ENCODE results near the gene PHF5A. TPM values are rescaled to one million over a fixed set of nuclear protein-coding genes. Genes with fewer than 3 reads are reported as not detected.
A peak's percentile ranks its signal among the peaks of the same experiment; 100 is the strongest.

Gene PHF5A, protein sequence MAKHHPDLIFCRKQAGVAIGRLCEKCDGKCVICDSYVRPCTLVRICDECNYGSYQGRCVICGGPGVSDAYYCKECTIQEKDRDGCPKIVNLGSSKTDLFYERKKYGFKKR
- 34.0 TPM for total RNA-seq
- polyA plus RNA-seq (ENCODE audit: insufficient read depth, low read depth, low replicate concordance) = 42.2 TPM
- long read RNA-seq, donor 1, transcript PHF5A-201 (4 exons, 1,086 nt) = major isoform, 25 of 25 reads
- long read RNA-seq, donor 1, partial matches to known transcripts = 0 of 25 reads
- long read RNA-seq, donor 1, other reads (novel, unspliced or antisense) = 0 of 25 reads
- long read RNA-seq, donor 2, transcript PHF5A-201 (4 exons, 1,086 nt) = major isoform, 34 of 139 reads
- long read RNA-seq, donor 2, partial matches to known transcripts = 75 of 139 reads
- long read RNA-seq, donor 2, other reads (novel, unspliced or antisense) = 29 of 139 reads
- long read RNA-seq, donor 3, transcript PHF5A-201 (4 exons, 1,086 nt) = major isoform, 32 of 162 reads
- long read RNA-seq, donor 3, partial matches to known transcripts = 97 of 162 reads
- long read RNA-seq, donor 3, other reads (novel, unspliced or antisense) = 33 of 162 reads
- long read RNA-seq, donor 4, transcript PHF5A-201 (4 exons, 1,086 nt) = major isoform, 24 of 24 reads
- long read RNA-seq, donor 4, partial matches to known transcripts = 0 of 24 reads
- long read RNA-seq, donor 4, other reads (novel, unspliced or antisense) = 0 of 24 reads
- long read RNA-seq, donor 5, partial matches to known transcripts = 0 of 1 reads
- long read RNA-seq, donor 5, other reads (novel, unspliced or antisense) = 0 of 1 reads
- long read RNA-seq, donor 6, transcript PHF5A-201 (4 exons, 1,086 nt) = major isoform, 64 of 64 reads
- long read RNA-seq, donor 6, partial matches to known transcripts = 0 of 64 reads
- long read RNA-seq, donor 6, other reads (novel, unspliced or antisense) = 0 of 64 reads
- long read RNA-seq, donor 7, partial matches to known transcripts = 0 of 7 reads
- long read RNA-seq, donor 7, other reads (novel, unspliced or antisense) = 5 of 7 reads
- long read RNA-seq, donor 8, transcript PHF5A-201 (4 exons, 1,086 nt) = major isoform, 33 of 33 reads
- long read RNA-seq, donor 8, partial matches to known transcripts = 0 of 33 reads
- long read RNA-seq, donor 8, other reads (novel, unspliced or antisense) = 0 of 33 reads
- long read RNA-seq, donor 9, transcript PHF5A-201 (4 exons, 1,086 nt) = major isoform, 19 of 19 reads
- long read RNA-seq, donor 9, partial matches to known transcripts = 0 of 19 reads
- long read RNA-seq, donor 9, other reads (novel, unspliced or antisense) = 0 of 19 reads
- long read RNA-seq, donor 10, transcript PHF5A-201 (4 exons, 1,086 nt) = major isoform, 23 of 144 reads
- long read RNA-seq, donor 10, partial matches to known transcripts = 103 of 144 reads
- long read RNA-seq, donor 10, other reads (novel, unspliced or antisense) = 18 of 144 reads

DNA sequence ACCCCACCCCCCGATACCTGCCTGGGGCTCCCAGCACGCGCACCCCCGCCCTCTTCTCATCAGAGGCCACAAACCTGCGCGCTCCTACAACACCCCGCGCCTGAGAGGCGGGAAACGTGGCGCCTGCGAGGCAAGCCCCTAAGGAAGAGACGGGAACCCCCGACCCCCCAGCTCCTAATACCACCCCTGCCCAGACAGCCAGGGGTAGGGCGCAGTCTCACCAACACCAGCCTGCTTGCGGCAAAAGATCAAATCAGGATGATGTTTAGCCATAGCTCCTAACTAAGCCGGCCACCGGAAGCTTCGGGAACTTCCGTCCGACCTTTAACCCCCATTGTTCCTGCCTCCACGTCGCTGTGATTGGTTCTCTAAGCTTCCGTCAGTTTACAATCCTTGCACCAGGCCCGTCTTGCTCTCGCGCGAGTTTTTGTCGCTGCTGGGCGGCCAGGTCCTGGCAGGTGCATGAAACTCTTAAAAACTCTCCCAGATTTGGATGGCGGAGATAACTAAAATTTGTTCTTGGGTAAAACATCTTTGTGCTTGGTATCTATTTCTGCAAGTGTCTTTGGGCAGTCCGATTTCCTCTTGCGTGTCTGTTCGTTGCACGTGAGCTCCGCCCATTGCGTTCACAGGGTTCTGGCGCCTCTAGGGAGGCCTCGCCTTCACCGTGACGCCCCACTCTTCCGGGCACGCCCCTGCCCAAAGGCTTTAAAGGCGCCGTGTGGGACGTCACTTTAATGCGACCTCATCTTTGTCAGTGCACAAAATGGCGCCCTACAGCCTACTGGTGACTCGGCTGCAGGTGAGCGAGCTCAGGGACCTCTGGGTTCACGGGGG is at the start of gene PHF5A, which contains the start of gene ACO2:
TSS of gene PHF5A (minus strand) at position 312 of the 837 bp plus-strand sequence. CDS start at position 273, 39 bp downstream.
TSS of gene ACO2 (plus strand) at position 737 of the 837 bp plus-strand sequence. CDS start at position 767, 30 bp downstream.
- no peaks in the 10 kb centered on the region for H3K27me3 ChIP-seq (ENCODE audit: control insufficient read depth, insufficient read depth, low read length)
- FAIRE-seq = peak; percentile 76
- TF ChIP-seq, protein P1, sequence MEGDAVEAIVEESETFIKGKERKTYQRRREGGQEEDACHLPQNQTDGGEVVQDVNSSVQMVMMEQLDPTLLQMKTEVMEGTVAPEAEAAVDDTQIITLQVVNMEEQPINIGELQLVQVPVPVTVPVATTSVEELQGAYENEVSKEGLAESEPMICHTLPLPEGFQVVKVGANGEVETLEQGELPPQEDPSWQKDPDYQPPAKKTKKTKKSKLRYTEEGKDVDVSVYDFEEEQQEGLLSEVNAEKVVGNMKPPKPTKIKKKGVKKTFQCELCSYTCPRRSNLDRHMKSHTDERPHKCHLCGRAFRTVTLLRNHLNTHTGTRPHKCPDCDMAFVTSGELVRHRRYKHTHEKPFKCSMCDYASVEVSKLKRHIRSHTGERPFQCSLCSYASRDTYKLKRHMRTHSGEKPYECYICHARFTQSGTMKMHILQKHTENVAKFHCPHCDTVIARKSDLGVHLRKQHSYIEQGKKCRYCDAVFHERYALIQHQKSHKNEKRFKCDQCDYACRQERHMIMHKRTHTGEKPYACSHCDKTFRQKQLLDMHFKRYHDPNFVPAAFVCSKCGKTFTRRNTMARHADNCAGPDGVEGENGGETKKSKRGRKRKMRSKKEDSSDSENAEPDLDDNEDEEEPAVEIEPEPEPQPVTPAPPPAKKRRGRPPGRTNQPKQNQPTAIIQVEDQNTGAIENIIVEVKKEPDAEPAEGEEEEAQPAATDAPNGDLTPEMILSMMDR (IDR thresholded peaks at IDR 0.05; ENCODE audit: borderline replicate concordance, extremely low read depth, insufficient read depth) = no peak
- DNase-seq = peak; percentile 98 to 99 (median 99)
- peak within 1 kb of the TSS; percentile 93 to 97 (median 94) for H3K4me3 ChIP-seq (ENCODE audit: low read length in 3 of 3)
- peak within 1 kb of the TSS; percentile 98 to 99 for H3K27ac ChIP-seq (ENCODE audit: low read depth in 2 of 2, low read length in 2 of 2)
- H3K9ac ChIP-seq (ENCODE audit: low read length in 3 of 3) = peak within 1 kb of the TSS; percentile 67 to 96 (median 96)
- peaks cover 4 to 33% (median 20%) of the 10 kb centered on the region in 3 donors for H3K4me1 ChIP-seq (ENCODE audit: control insufficient read depth in 2 of 3, insufficient read depth in 2 of 3, low read depth in 1 of 3, low read length in 3 of 3)
- intact Hi-C loops (cut with DNase I) = no loop called here
- H3K9me3 ChIP-seq (ENCODE audit: control insufficient read depth in 2 of 3, insufficient read depth in 1 of 3, low read length in 3 of 3) = no peaks in the 10 kb centered on the region
- H3K36me3 ChIP-seq (ENCODE audit: control insufficient read depth in 2 of 3, insufficient read depth in 3 of 3, low read length in 3 of 3) = peaks cover 17 to 34% (median 26%) of the 10 kb centered on the region in 3 donors

DNA sequence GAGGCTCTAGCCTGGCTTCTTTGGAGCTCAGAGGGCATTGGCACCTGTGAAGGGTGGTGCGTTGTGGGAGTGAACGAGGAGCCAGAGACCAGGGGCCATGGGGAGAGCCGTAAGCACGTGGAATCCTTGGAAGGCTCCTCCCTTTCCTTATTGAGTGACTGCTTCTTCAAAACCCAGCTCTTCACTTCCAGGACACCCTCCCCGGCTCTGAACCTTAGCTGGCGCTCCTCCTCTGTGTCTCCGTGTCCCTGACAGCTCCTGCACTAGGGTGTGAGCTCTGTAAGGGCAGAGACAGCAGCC is 49.5 kb upstream of the PHF5A start:
- TF ChIP-seq, protein P1 (IDR thresholded peaks at IDR 0.05; ENCODE audit: borderline replicate concordance, extremely low read depth, insufficient read depth) = no peak
- Histone ChIP-seq H3K9me3 (ENCODE audit: control insufficient read depth in 2 of 3, insufficient read depth in 1 of 3, low read length in 3 of 3) (no peaks in the 10 kb centered on the region), H3K4me1 (ENCODE audit: control insufficient read depth in 2 of 3, insufficient read depth in 2 of 3, low read depth in 1 of 3, low read length in 3 of 3) (peaks cover 0 to 12% (median 5%) of the 10 kb centered on the region in 3 donors), H3K27ac (ENCODE audit: low read depth in 2 of 2, low read length in 2 of 2) (peak overlapping the region in 1 of 2 donors; percentile 1), H3K36me3 (ENCODE audit: control insufficient read depth in 2 of 3, insufficient read depth in 3 of 3, low read length in 3 of 3) (peaks cover 0 to 72% (median 38%) of the 10 kb centered on the region in 3 donors), H3K4me3 (ENCODE audit: low read length in 3 of 3) (no peak overlapping the region), H3K27me3 (ENCODE audit: control insufficient read depth, insufficient read depth, low read length) (no peaks in the 10 kb centered on the region), H3K9ac (ENCODE audit: low read length in 3 of 3) (no peak overlapping the region)
- intact Hi-C loops (cut with DNase I) = loop anchor here (5.0 kb wide), 1 partner anchor 116 kb away; no protein-coding TSS in a partner anchor
- DNase-seq (no peak), FAIRE-seq (no peak)

All from kidney (tissue), 22 donors.